GM10248 (cell line): Measurements from ENCODE around the gene RREB1.

Experiments used
- CTCF ChIA-PET: fragments of 300-600 bp; sonication (Branson Sonifier 250); formaldehyde crosslinking; extraction: SDS; loops from one replicate; lab custom pipeline; 2021; ENCODE audit warnings: antibody characterized with exemption; lab: Yijun Ruan, JAX
- POLR2A ChIA-PET: fragments of 350-650 bp; sonication (Branson Sonifier 250); formaldehyde crosslinking; extraction: SDS; loops from one replicate; lab custom pipeline; 2020; ENCODE audit warnings: antibody characterized with exemption; lab: Yijun Ruan, JAX
- DNase-seq: peaks from one replicate; pipeline ENCODE4 v3.0.0; 2012; ENCODE audit errors: extremely low spot score
- CTCF ChIP-seq: IDR thresholded peaks from 2 replicates; pipeline ENCODE4 v1.5.1; 2012; ENCODE audit warnings: mild to moderate bottlenecking, low read depth; ENCODE audit errors: extremely low read depth, missing control alignments, control extremely low read depth

RREB1 gene

GRCh38 chr6:7295916-7296315 is 188.2 kb downstream of the RREB1 start:
- CTCF ChIA-PET: interaction anchor here (1.4 to 2.2 kb wide), 2 partner anchors 10 to 29 kb away, joined by 3 to 6 read pairs; no protein-coding TSS in a partner anchor

DNA sequence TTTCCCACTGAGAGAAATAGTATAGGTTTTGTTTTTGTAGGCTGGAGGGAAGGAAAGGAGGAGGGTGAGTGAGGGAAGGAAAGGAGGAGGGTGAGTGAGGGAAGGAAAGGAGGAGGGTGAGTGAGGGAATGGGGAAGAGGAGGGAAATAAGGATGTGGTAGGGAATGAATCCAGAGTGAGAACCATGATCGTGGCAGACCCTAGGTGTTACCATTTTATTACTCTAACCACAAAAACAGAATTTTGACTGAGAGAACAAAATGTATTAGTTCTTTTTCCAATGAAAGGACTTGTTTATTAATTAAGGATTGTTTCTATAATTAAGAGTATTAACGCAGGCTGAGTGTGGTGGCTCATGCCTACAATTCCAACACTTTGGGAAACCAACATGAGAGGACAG is 188.8 kb downstream of the RREB1 start:
- POLR2A ChIA-PET: no interaction called here
- CTCF ChIA-PET: interaction anchor here (1.4 to 2.2 kb wide), 2 partner anchors 10 to 29 kb away, joined by 3 to 6 read pairs; no protein-coding TSS in a partner anchor
- no peak for DNase-seq
- no peak for TF ChIP-seq CTCF

More at GRCh38 chr6:7295916-7296315, 188.2 kb downstream of the RREB1 start:
- POLR2A ChIA-PET: no interaction called here
- no peak for DNase-seq
- no peak for TF ChIP-seq CTCF

DNA sequence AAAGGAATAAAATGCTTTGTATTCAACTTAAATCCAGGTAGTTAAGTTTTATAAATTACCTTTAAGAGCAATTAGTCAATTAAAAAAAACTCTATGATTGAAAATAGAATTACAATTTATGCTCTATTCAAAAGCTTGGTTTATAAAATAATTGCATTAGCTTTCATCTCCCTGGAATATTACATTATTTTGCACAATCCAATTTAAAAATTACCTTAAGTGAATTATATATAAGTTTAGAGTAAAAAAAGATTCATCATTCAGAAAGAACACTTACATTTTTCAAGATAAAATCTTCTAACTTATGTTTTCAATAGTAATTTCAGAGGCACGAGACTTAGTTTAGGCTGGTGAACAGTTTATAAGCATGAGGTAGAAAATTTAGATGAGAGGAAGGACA is 190.4 kb downstream of the RREB1 start:
- no peak for TF ChIP-seq CTCF
- POLR2A ChIA-PET: interaction anchor here (1.1 kb wide), 1 partner anchor 20 kb away, joined by 3 read pairs; no protein-coding TSS in a partner anchor
- CTCF ChIA-PET: interaction anchor here (1.7 kb wide), 1 partner anchor 55 kb away, joined by 3 read pairs; no protein-coding TSS in a partner anchor
- no peak for DNase-seq

GRCh38 chr6:7300926-7301325 is 193.2 kb downstream of the RREB1 start:
- CTCF ChIA-PET: interaction anchor here (2.1 to 3.3 kb wide), 3 partner anchors 9 to 25 kb away, joined by 4 to 17 read pairs (median 7); no protein-coding TSS in a partner anchor
- no peak for DNase-seq
- no peak for TF ChIP-seq CTCF
- POLR2A ChIA-PET: no interaction called here
